HuH-7 (cell line): ENCODE data around the gene VWA5B1.

Experiments used
- DNase-seq: peaks from one replicate; pipeline ENCODE4 v3.0.0; 2011; ENCODE audit warnings: low spot score

Gene VWA5B1

GRCh38 chr1:20350421-20350820, 59.7 kb downstream of the VWA5B1 start:
- no peak for DNase-seq

DNA sequence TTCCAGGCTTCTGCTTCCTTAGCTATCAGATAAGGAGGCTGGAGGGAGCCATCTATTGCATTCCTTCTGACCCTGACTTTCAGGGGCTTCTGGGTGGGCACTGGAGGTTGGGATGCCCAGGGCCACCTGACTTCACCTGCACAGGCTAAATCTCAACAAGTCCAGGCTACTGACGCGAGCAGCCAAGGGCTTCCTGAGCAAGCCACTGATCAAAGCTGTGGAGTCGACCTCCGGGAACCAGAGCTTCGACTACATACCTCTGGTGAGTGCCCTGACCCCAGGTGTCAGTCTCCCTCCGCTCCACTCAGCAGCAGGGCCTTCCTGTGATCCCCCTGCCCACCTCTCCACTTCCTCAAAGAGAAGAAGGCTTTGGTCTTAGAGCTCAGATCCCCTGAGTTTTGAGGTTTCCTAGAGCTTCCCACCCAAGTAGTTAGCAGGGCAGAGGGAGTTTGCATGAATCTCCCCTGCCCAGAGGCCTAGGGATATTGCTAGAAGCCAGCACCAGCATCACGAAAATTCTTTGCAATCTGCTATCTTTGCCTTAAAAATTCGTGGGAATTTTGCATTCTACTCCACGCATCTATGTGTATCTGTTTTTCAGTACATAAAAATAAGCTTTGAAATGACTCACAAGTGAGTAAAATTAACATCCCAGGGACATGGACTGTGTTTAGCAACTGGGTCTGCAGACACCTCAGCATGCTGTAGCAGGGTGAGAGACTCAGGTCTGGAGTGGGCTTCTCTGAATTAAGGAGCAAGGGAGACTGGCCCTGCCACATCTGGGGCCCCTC, 61.4 kb downstream of the VWA5B1 start:
- no peak for DNase-seq

- DNase-seq = no peak
Observed at GRCh38 chr1:20353836-20354235, 63.2 kb downstream of the VWA5B1 start.

GRCh38 chr1:20354610-20355009, 63.9 kb downstream of the VWA5B1 start:
- DNase-seq = no peak

- DNase-seq = no peak
Observed at GRCh38 chr1:20355101-20355827, 64.6 kb downstream of the VWA5B1 start.

DNA sequence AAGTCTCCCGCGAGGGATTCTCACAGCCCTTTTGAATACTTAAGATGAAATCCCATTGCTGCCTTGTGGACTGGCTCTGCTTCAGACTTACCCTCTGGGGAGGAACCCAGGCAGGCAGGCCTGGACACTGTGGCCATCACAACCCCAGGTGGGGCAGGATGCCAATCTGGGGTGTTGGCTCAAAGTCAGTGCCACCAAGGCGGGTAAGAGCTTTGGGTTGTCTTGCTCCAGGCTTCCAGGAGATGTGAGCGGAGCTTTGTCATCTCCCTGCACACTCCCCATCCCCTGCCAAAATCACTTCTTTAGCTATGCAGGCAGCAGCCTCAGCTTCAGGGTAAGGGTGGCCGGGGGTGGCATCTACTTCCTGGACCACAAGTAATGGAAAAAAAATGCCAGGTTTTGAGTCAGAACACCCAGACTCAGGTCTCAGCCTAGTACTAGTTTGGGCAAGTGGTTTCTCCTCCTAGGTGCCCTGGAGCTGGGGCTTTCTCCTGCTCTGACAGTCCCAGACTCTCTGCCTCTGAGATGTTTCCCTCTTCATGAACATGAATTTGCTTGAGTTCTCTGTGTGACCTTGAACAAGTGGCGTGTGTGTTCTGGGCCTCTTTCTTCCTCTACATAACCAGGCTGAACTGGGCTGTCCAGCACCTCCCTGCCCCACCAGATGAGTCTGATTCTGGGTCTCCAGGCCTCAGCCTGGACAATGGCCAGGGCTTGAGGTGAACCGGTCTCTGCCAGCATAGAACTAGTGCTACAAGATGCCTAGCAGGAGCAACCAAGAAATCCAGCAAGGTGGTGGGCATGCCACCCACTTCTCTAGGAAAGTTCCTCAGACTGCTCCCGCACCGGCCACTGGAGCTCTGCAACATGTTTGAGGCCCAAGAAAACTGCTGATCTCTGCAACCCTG, 65.4 kb downstream of the VWA5B1 start:
- DNase-seq = no peak

DNA sequence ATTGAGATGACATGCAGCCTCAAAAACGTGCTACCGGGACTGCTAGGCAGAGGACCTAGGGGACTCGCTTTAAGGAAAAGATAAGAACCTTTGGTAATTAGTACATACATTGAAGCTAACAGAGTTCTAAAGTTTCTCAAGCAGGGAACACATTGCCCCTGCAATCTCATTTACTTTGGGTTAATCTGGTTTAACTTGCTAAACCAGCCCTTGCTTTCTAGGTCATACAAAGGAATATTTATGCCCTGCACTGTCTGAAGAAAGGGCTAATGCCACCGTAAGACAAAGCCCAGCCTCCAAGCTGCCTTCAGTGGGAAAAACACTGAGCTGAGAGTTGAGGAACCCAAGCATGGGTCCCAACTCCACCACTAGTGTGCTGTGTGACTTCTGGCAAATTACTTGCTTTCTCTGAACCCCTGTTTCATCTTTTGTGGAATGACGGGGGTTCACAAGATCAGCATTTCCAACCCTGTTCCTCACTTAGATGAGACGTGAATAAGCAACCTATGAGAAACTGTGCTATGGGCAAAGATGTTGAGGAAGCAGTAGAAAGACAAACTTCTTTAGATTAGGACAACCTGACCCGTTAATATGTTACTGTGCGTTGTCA, 66.3 kb downstream of the VWA5B1 start:
- DNase-seq = no peak

DNA sequence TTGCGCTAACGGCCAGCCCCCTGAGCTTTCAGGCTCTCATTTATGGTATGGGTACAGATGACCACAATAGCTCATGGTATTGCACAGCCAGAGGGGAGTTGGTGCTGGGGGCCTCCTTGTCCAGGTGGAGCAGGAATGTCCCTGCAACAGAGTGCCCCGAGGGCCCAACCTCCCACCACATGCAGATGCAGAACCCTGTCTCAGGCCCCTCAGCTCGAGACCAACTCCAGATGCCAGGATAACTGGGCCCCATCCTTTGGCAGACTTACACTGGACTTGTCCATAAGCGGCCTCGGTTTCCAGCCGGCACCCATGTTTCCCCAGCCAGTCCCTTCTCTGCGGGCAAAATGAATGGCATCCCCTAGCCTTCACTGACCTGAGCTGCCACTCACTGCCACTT, 67.1 kb downstream of the VWA5B1 start:
- no peak for DNase-seq

DNA sequence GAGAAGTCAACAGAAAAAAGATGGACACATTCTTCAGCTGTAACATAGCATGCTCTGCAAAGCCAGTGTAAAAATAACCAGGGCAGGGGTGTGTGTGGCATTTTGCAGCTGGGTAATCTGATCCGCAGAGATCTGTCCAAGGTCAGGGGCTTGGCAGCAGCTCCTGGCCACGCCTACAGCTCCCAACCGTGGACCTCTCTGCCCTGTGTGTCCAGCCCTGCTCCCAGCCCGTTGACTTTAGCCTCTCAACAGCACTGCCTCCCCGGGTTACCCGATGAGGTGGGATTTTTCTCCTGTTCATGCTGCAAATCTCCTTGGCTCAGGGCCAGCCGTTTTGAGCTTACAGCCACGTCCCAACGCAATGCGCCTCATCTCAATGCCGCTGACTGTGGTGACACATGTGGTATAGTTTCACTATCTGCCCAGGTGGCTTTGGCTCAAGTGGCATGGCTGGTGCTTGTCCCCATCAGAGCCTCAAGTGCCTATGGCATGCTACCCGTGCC, 68.1 kb downstream of the VWA5B1 start:
- peak; percentile 52 for DNase-seq

DNA sequence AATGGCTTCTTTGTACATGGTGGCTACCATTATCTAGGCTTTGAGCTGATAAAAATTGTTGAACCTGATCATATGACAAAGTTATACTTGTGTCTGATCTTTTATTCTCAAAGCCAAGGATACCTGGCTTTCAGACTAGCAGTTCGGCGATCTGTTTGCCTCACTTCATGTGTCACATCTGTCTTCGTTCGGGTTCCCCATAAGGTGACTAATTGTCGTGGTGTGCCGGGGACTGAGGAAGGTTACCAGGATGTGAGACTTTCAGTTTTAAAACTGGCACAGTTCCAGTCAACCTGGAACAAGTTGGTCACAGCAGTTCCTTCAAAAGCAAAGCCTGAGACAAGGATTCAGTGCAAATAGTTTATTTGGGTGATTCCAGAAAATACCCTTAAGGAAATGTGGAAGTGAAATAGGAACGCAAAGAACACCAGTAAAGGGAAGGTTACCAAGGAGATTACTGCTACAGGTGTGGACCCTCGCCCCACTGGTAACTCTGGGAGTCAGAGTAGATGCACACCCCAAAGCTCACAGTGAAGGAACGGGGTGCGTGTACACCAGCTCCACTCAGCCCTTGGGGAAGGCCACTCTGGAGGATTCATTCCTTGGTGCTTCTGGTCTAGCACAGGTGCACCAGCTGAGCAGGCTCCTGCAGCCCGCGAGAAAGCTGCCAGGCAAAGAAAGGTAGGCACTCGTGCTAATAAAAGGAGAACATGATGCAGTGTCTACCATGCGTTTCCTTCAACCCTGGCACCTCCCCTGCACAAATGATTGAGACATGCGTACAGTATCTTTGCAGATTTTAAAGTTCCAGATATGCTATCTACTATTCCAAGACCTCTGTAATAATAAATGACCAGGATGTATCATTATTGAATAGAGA, 69.0 kb downstream of the VWA5B1 start:
- DNase-seq = no peak

DNA sequence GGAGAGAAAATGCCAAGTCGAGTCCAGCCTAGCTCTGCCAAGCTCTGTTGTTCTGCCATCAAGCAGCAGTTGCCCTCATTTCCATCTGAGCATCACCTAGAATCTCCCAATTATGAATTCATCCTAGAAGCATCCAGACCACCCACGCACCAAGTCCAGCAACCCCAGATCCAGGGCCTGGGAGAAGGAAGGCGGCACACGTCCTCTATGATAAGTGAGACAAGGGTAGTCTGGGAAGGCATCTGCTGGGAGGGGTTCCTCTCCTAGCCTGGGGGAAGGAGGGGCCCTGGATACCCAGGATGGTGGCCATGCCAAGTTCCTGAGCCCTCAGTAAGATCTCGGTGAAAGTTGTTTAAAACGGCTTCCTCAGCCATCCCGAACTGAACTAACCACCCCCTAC, 70.7 kb downstream of the VWA5B1 start:
- DNase-seq = no peak

- DNase-seq = peak; percentile 90
Observed at GRCh38 chr1:20361805-20362381, 71.2 kb downstream of the VWA5B1 start.

GRCh38 chr1:20362856-20363255, 72.2 kb downstream of the VWA5B1 start:
- no peak for DNase-seq

DNA sequence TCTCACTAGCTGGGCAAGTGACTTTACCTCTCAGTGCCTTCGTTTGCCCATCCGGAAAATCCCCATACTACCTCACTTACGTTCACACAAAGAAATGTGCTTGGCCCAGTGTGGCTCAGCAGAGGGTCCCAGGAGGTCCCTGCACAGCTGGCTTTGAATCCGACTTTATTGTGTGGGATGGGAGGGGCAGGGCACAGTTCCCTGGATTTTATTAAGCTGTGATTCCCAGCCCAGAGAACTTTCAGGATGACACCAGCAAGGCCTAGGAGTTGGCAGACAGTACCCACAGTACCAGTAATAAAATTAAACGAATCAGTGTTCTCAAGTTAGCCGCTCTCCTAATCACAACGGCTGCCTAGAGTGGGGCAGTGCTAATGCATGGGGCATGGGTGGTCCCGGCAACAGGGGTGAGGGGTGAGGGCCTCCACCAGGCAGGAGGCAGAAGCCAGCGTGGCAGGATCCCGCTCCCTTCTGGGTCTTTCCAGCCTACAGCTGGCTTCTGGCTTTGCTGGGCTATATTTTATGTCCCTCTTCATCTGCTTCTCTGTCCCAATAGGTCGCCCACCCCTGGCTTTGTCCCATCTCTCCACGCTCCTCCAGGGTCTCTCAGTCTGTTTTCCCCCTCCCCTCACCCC, 74.9 kb downstream of the VWA5B1 start:
- DNase-seq = no peak

DNA sequence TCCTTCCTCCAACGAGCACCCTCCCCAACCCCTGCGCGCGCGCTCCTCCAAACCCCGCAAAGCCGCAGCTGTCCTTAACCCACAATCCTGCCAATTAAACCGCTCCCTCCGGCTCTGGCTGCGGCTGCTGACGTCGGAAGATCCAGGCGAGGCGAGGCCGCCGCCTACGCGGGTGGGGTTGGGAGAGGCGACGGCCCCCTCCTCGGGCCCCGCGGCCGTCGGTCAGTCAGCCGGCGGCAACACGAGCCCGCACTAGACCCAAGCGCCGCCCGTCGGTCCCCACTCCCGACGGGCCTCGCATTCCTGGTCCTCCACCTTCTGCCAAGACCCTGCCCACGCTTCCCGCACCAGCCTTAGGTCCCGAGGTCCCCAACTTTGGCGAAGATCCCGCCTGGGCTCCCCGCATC, 75.4 kb downstream of the VWA5B1 start:
- DNase-seq = no peak

DNA sequence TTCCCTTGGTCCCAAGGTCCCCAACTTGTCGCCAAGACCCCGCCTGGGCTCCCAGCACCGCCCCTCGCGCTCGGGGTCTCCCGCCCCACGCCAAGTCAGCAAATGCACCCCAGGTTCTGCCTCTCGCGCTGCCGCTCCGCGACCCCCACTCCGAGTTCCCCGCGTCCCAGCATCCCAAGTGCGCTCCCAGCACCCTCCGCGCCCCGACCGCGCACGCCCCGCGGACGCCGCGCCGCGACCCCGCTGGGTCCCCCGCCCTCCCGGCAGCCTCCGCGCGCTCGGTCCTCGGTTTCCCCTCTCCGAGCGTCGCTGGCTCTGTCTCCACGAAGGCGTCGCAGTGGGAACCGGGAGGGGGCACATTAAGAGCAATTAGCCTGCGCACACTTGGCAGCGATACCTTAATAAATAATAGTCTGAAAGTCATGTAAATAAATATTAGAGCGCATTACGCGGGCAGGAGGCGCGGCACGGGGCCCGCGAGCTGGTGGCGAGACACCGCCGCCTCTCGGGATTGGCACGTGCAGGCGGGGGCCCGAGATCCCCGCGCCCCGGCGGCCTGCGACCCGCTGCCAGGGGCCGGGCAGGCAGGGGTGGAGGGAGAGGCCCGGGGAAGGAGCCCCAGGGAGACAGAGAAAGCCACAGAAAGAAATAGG, 75.9 kb downstream of the VWA5B1 start:
- no peak for DNase-seq

- peak; percentile 82 for DNase-seq
Observed at GRCh38 chr1:20367116-20367585, 76.5 kb downstream of the VWA5B1 start.

- no peak for DNase-seq
Observed at GRCh38 chr1:20367626-20368025, 77.0 kb downstream of the VWA5B1 start.

- DNase-seq = no peak
Observed at GRCh38 chr1:20368866-20369470, 78.3 kb downstream of the VWA5B1 start.
